Measurements from ENCODE around the gene ZNF346. TPM values are rescaled to one million over a fixed set of nuclear protein-coding genes. Genes with fewer than 3 reads are reported as not detected.

Gene ZNF346
- total and polyA plus RNA-seq, 3 donors from 2014 or later, result 19.2 to 31.7 (median 31.1) TPM

GRCh38 chr5:177100714-177101121 is 78.2 kb downstream of the ZNF346 start:
- DNase-seq, result no peak
- Histone ChIP-seq H3K4me3 (no peak overlapping the region), H3K36me3 (ENCODE audit: low read depth, missing control alignments) (no peaks in the 10 kb centered on the region), H3K9me3 (no peaks in the 10 kb centered on the region), H3K4me1 (no peaks in the 10 kb centered on the region), H3K27ac (no peak overlapping the region), H3K27me3 (no peaks in the 10 kb centered on the region)
- no peak for TF ChIP-seq POLR2A (IDR thresholded peaks at IDR 0.05)
- TF ChIP-seq, protein P1, sequence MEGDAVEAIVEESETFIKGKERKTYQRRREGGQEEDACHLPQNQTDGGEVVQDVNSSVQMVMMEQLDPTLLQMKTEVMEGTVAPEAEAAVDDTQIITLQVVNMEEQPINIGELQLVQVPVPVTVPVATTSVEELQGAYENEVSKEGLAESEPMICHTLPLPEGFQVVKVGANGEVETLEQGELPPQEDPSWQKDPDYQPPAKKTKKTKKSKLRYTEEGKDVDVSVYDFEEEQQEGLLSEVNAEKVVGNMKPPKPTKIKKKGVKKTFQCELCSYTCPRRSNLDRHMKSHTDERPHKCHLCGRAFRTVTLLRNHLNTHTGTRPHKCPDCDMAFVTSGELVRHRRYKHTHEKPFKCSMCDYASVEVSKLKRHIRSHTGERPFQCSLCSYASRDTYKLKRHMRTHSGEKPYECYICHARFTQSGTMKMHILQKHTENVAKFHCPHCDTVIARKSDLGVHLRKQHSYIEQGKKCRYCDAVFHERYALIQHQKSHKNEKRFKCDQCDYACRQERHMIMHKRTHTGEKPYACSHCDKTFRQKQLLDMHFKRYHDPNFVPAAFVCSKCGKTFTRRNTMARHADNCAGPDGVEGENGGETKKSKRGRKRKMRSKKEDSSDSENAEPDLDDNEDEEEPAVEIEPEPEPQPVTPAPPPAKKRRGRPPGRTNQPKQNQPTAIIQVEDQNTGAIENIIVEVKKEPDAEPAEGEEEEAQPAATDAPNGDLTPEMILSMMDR (IDR thresholded peaks at IDR 0.05), result no peak
- 74 to 95% methylated on average over 4 to 6 of the region's 6 CpGs for WGBS, 2 donors
- intact Hi-C loops (cut with DNase I; ENCODE audit: low total_unique reads), result no loop called here

GRCh38 chr5:177103523-177104253 is 81.2 kb downstream of the ZNF346 start:
- Histone ChIP-seq H3K4me1 (no peaks in the 10 kb centered on the region), H3K9me3 (no peaks in the 10 kb centered on the region), H3K27ac (no peak overlapping the region), H3K36me3 (ENCODE audit: low read depth, missing control alignments) (no peaks in the 10 kb centered on the region), H3K4me3 (no peak overlapping the region), H3K27me3 (no peaks in the 10 kb centered on the region)
- 69 to 80% methylated on average over 9 of the region's 9 CpGs for WGBS, 2 donors
- no peak for DNase-seq
- no peak for TF ChIP-seq POLR2A (IDR thresholded peaks at IDR 0.05)
- TF ChIP-seq, protein P1 (IDR thresholded peaks at IDR 0.05), result no peak
- intact Hi-C loops (cut with DNase I; ENCODE audit: low total_unique reads), result no loop called here

DNA sequence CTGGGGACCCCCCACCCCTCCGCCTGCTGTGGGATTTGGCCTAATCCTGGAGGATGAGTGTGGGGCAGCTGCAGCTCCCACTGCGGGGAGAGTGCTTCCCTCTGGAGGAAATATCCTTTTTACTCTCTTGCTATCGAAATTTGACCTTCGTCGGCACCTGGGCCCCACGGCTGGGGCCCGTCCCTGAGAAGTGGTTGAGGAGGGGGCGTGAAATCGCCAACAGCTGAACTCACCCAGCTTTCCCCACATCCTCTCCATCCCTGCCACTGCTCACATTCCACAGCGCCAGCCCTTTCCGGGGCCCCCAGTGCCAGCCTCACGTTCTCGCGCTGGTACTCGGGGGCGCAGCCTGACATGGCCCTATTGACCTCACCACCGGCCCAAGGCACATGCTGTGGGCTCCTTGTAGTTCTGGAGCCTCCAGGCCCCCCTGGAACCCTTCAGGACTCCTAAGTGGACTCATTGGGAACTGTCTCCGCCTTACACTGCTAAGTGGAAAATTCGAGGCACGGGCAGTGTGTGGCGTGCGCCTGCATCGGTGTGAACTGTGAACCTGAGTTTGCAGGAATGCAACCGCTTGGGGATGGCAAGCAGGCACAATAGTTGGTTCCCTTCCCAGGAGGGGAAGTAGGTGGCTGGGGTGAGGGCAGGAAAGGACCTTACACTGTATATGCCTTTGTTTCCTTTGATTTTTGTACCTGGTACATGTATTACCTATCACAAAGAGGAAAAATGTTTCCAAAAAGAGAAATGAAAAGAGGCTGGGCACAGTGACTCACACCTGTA is 83.4 kb downstream of the ZNF346 start:
- H3K27me3 ChIP-seq, result no peaks in the 10 kb centered on the region
- H3K4me1 ChIP-seq, result peaks cover 7% of the 10 kb centered on the region
- intact Hi-C loops (cut with DNase I; ENCODE audit: low total_unique reads), result no loop called here
- DNase-seq, result no peak
- WGBS, 2 donors, result 74 to 81% methylated on average over 19 to 24 of the region's 24 CpGs
- no peak overlapping the region for H3K4me3 ChIP-seq
- H3K9me3 ChIP-seq, result no peaks in the 10 kb centered on the region
- H3K27ac ChIP-seq, result no peak overlapping the region
- H3K36me3 ChIP-seq (ENCODE audit: low read depth, missing control alignments), result no peaks in the 10 kb centered on the region
- no peak for TF ChIP-seq POLR2A (IDR thresholded peaks at IDR 0.05)
- TF ChIP-seq, protein P1 (IDR thresholded peaks at IDR 0.05), result no peak

DNA sequence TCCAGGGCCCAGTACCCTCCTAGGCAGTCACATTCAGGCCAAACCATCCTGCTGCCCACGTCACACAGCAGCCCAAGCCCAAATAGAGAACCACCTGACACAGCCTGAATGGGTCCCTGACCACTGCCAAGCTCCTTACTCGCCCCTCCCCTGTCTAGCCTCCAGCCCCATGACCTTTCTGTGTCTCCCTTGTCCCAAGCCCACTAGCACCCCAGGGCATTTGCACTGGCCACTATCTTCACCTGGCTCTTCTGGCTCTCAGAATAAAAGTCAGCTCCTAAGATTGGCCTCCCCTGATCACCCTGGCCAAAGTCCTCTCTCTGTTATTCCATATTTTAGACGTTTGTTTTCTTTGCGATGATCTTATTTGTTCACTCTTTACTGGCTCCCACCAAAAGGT is 84.7 kb downstream of the ZNF346 start:
- no peaks in the 10 kb centered on the region for H3K36me3 ChIP-seq (ENCODE audit: low read depth, missing control alignments)
- no peaks in the 10 kb centered on the region for H3K27me3 ChIP-seq
- 79 to 93% methylated on average over 4 of the region's 4 CpGs for WGBS, 2 donors
- no peaks in the 10 kb centered on the region for H3K9me3 ChIP-seq
- intact Hi-C loops (cut with DNase I; ENCODE audit: low total_unique reads), result no loop called here
- H3K27ac ChIP-seq, result no peak overlapping the region
- no peak for DNase-seq
- H3K4me3 ChIP-seq, result no peak overlapping the region
- TF ChIP-seq, protein P1 (IDR thresholded peaks at IDR 0.05), result no peak
- no peak for TF ChIP-seq POLR2A (IDR thresholded peaks at IDR 0.05)
- H3K4me1 ChIP-seq, result peaks cover 7% of the 10 kb centered on the region

All from testis (tissue), 3 donors.